B cell (primary cell): ENCODE measurements around the gene AP5M1. TPM values are rescaled to one million over a fixed set of nuclear protein-coding genes. Genes with fewer than 3 reads are reported as not detected.

Source experiments
- ATAC-seq: fragments of 200-7000 bp; cut with Tn5 transposase; one replicate; pipeline ENCODE4 v1.10.0; 2021; ENCODE audit warnings: low read depth, mild to moderate bottlenecking, moderate number of reproducible peaks, moderate library complexity
- CTCF ChIA-PET: fragments of 350-600 bp; sonication (Branson Sonifier 250); formaldehyde crosslinking; loops from one replicate; lab custom pipeline; 2021; ENCODE audit warnings: antibody characterized with exemption, inconsistent platforms; lab: Charles Lee
- POLR2A ChIA-PET: fragments of 350-600 bp; sonication (Branson Sonifier 250); formaldehyde crosslinking; loops from one replicate; lab custom pipeline; 2021; ENCODE audit warnings: antibody characterized with exemption; lab: Charles Lee
- DNase-seq: peaks from one replicate; pipeline ENCODE4 v3.0.0; 2013
- H2AFZ ChIP-seq: 2 replicates; pipeline ENCODE4 v1.6.1; 2012; ENCODE audit warnings: mild to moderate bottlenecking, low read depth, low read length; ENCODE audit not compliant: insufficient read depth, poor library complexity, severe bottlenecking
- H3K27ac ChIP-seq, 2 donors: 1 replicate in 1 of 2; 2 replicates in 1 of 2; pipeline ENCODE4 v1.5.1; 2012 to 2013; ENCODE audit warnings: low read length in 2 of 2, mild to moderate bottlenecking in 2 of 2, moderate library complexity in 1 of 2
- H3K27me3 ChIP-seq, 4 experiments: fragments of 200-600 bp in 1 of 4; sonication (generic) in 1 of 4; replicated peaks in 1 of 4; 1 replicate in 2 of 4; 2 replicates in 2 of 4; pipeline versions ENCODE4 v1.6.1 to v1.7.0; 2013 to 2016; ENCODE audit warnings: low read length in 3 of 4, mild to moderate bottlenecking in 2 of 4, mixed read lengths in 1 of 4, moderate library complexity in 1 of 4; ENCODE audit not compliant: insufficient read depth in 4 of 4, control insufficient read depth in 3 of 4; ENCODE audit errors: control extremely low read depth in 1 of 4
- H3K36me3 ChIP-seq, 2 experiments: replicated peaks in 1 of 2; 1 replicate in 1 of 2; 2 replicates in 1 of 2; pipeline versions ENCODE4 v1.6.1 to v1.7.1; 2013; ENCODE audit warnings: low read length in 1 of 2; ENCODE audit not compliant: insufficient read depth in 2 of 2, control insufficient read depth in 1 of 2; ENCODE audit errors: control extremely low read depth in 1 of 2, extremely low read depth in 1 of 2
- H3K4me1 ChIP-seq, 2 donors: fragments of 200-600 bp in 1 of 2; sonication (generic) in 1 of 2; 1 replicate in 1 of 2; 2 replicates in 1 of 2; pipeline versions ENCODE4 v1.5.1 to v1.6.1; 2013 to 2017; ENCODE audit warnings: low read length in 2 of 2; ENCODE audit not compliant: control insufficient read depth in 2 of 2, insufficient read depth in 2 of 2
- H3K4me2 ChIP-seq: replicated peaks from 2 replicates; pipeline ENCODE3; 2012; ENCODE audit warnings: mild to moderate bottlenecking, low read depth, low read length; ENCODE audit not compliant: poor library complexity, severe bottlenecking
- H3K4me3 ChIP-seq, 5 experiments: fragments of 200-600 bp in 1 of 5; sonication (generic) in 1 of 5; 1 replicate in 3 of 5; 2 replicates in 2 of 5; pipeline versions ENCODE4 v1.5.1 to v1.7.0; 2011 to 2016; ENCODE audit warnings: low read length in 4 of 5, mild to moderate bottlenecking in 4 of 5, low read depth in 2 of 5, control low read depth in 1 of 5, moderate library complexity in 1 of 5; ENCODE audit not compliant: insufficient read depth in 1 of 5; ENCODE audit errors: control extremely low read depth in 1 of 5, extremely low read depth in 1 of 5
- H3K79me2 ChIP-seq: fragments of 200-600 bp; sonication (generic); one replicate; pipeline ENCODE4 v1.6.0; 2016; ENCODE audit warnings: low read length; ENCODE audit not compliant: control insufficient read depth, insufficient read depth
- H3K9ac ChIP-seq: fragments of 200-600 bp; sonication (generic); 2 replicates; pipeline ENCODE4 v1.6.1; 2017; ENCODE audit warnings: mild to moderate bottlenecking, low read length, moderate library complexity
- H3K9me3 ChIP-seq, 3 donors: one replicate each; pipeline versions ENCODE4 v1.6.1 to v1.7.1; 2013; ENCODE audit warnings: low read length in 2 of 3; ENCODE audit not compliant: control insufficient read depth in 2 of 3, insufficient read depth in 1 of 3; ENCODE audit errors: control extremely low read depth in 1 of 3
- H4K20me1 ChIP-seq: 2 replicates; pipeline ENCODE4 v1.6.0; 2012; ENCODE audit warnings: mild to moderate bottlenecking, low read length; ENCODE audit not compliant: insufficient read depth, control insufficient read depth, poor library complexity, severe bottlenecking
- H3K27ac Mint-ChIP-seq: one replicate; pipeline ENCODE4 v1.8.0; 2021; ENCODE audit warnings: mixed read lengths
- H3K27me3 Mint-ChIP-seq: one replicate; pipeline ENCODE4 v1.8.0; 2021; ENCODE audit warnings: mixed read lengths
- H3K4me1 Mint-ChIP-seq: one replicate; pipeline ENCODE4 v1.8.0; 2021; ENCODE audit warnings: mixed read lengths
- H3K4me3 Mint-ChIP-seq: one replicate; pipeline ENCODE4 v1.8.0; 2021; ENCODE audit warnings: mixed read lengths
- H3K9me3 Mint-ChIP-seq: one replicate; pipeline ENCODE4 v1.8.0; 2022; ENCODE audit warnings: mixed read lengths; ENCODE audit not compliant: insufficient read depth
- EZH2 ChIP-seq: IDR thresholded peaks from 2 replicates; pipeline ENCODE4 v1.6.1; 2012; ENCODE audit warnings: borderline replicate concordance, low read depth, mild to moderate bottlenecking, moderate library complexity, low read length; ENCODE audit not compliant: insufficient read depth, poor library complexity, severe bottlenecking
- WGBS: methylation state at CpG from one replicate; pipeline ENCODE4 v1.1.5; 2013; ENCODE audit warnings: missing lambda C conversion rate; ENCODE audit not compliant: insufficient coverage; 5-methylcytosine and 5-hydroxymethylcytosine counted together
- intact Hi-C: fragments of 100-400 bp; cut with micrococcal nuclease; formaldehyde crosslinking; loops from one replicate; pipeline ENCODE4 v1.10.0; 2022
- polyA plus RNA-seq: library from polyadenylated mRNA; depleted of rRNA; stranded (reverse); fragments of >200 nt; gene quantifications from 2 replicates; pipeline ENCODE4 v1.2.3, GENCODE V29; 2012
- total RNA-seq, 2 donors: library from RNA; stranded (reverse); fragments of 120-200 nt in 1 of 2; gene quantifications; 1 replicate in 1 of 2; 2 replicates in 1 of 2; pipeline versions ENCODE4 v1.2.3 to v1.2.4, GENCODE V29; 2013 to 2022
- TF ChIP-seq, protein P1 (sequence below): fragments of 200-600 bp; IDR thresholded peaks from one replicate; pipeline ENCODE4 v1.8.0; 2022; ENCODE audit warnings: antibody characterized with exemption, mild to moderate bottlenecking

The AP5M1 gene
- total and polyA plus RNA-seq, 2 donors (not counting 1 experiment from before 2014, with no cell fraction given): 14.5 to 53.6 TPM

DNA sequence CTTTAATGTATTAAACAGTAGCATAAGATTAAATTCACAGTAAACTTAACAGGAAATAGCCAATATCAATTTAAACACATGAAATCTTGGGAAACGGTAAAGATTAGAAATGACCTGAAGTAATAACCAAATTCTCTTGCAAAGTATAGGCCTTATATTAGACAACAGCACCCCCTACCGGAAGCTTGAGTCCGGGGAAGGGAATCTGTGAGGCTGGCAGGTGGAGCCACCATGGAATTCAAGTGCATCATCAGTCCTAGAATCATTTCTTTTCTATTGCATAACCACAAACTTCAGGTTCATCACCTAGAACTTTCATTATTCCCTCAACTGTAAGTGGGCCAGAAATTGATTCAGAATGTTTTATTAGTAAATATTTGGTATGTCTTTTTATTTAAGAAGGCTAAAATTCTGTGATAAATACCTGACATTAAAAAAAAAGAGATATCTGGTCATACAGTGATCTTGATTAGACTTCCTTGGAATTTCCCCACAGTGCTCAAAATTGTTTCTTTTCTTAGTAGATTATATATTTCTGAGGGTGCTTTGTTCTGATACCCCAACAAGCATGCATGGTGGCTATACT, 48.6 kb downstream of the AP5M1 start:
- ChIA-PET POLR2A (no interaction called here), CTCF (interaction anchor here (0.5 to 4.9 kb wide), 11 partner anchors 12 to 1871 kb away, joined by 3 to 91 read pairs (median 3); partner anchors contain the start of genes AP5M1 and EXOC5)
- Mint-ChIP-seq H3K9me3 (peaks cover 4% of the 10 kb centered on the region), H3K4me1 (peaks cover 3% of the 10 kb centered on the region), H3K4me3 (no peak overlapping the region), H3K27ac (no peak overlapping the region), H3K27me3 (peaks cover 13% of the 10 kb centered on the region)
- Histone ChIP-seq H3K27ac (no peak overlapping the region), H3K27me3 (peaks cover 0 to 12% (median 2%) of the 10 kb centered on the region in 4 experiments), H3K36me3 (no peaks in the 10 kb centered on the region), H3K4me3 (no peak overlapping the region), H3K79me2 (no peaks in the 10 kb centered on the region), H3K9ac (no peak overlapping the region), H2AFZ (no peak overlapping the region), H3K4me1 (no peaks in the 10 kb centered on the region), H4K20me1 (no peaks in the 10 kb centered on the region), H3K4me2 (no peak overlapping the region), H3K9me3 (peaks cover 0 to 4% (median 0%) of the 10 kb centered on the region in 3 donors)
- DNase-seq: peak; percentile 78
- WGBS: no CpG with 5 or more reads among the region's 3 CpGs
- peak; percentile 36 for ATAC-seq
- intact Hi-C loops: loop anchor here (1.0 to 5.0 kb wide), 2 partner anchors 657 to 1870 kb away; no protein-coding TSS in a partner anchor
- TF ChIP-seq, protein P1, sequence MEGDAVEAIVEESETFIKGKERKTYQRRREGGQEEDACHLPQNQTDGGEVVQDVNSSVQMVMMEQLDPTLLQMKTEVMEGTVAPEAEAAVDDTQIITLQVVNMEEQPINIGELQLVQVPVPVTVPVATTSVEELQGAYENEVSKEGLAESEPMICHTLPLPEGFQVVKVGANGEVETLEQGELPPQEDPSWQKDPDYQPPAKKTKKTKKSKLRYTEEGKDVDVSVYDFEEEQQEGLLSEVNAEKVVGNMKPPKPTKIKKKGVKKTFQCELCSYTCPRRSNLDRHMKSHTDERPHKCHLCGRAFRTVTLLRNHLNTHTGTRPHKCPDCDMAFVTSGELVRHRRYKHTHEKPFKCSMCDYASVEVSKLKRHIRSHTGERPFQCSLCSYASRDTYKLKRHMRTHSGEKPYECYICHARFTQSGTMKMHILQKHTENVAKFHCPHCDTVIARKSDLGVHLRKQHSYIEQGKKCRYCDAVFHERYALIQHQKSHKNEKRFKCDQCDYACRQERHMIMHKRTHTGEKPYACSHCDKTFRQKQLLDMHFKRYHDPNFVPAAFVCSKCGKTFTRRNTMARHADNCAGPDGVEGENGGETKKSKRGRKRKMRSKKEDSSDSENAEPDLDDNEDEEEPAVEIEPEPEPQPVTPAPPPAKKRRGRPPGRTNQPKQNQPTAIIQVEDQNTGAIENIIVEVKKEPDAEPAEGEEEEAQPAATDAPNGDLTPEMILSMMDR: peak; percentile 96
- no peak for TF ChIP-seq EZH2

DNA sequence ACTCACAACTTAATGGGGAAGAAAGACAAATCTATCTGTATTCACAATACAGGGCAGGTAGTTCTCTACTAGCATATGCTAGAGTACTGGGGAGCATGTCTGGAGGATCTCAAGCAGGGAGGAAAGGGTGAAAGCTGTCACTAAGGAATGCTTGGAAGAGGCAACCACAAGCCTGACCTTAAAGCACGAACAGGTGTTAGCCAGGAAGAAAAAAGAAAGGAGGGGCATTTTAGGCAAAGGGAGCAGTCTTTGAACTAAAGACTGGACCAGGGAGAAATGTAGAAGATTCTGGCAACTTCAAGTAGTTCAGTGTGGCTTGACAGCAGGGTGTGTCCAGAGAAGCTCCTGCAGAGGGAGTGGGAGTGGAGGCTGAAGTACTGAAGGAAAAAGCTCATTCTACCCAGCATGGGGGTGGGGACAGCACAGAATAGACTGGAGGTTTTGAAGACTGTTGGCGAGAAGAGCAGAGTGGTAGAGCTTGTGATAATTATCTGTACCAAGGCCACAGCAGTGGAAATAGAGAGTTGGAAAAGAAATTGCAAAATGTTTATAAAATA, 50.9 kb downstream of the AP5M1 start:
- H3K4me2 ChIP-seq: no peak overlapping the region
- H3K9me3 ChIP-seq: no peaks in the 10 kb centered on the region
- ATAC-seq (no peak), DNase-seq (no peak)
- Mint-ChIP-seq H3K27ac (no peak overlapping the region), H3K4me3 (no peak overlapping the region), H3K4me1 (no peaks in the 10 kb centered on the region), H3K9me3 (no peaks in the 10 kb centered on the region), H3K27me3 (peaks cover 20% of the 10 kb centered on the region)
- H3K27ac ChIP-seq: no peak overlapping the region
- H2AFZ ChIP-seq: no peak overlapping the region
- no peaks in the 10 kb centered on the region for H3K4me1 ChIP-seq
- no peaks in the 10 kb centered on the region for H3K79me2 ChIP-seq
- 83% methylated on average over 2 of the region's 2 CpGs for WGBS
- H3K4me3 ChIP-seq: no peak overlapping the region
- intact Hi-C loops: loop anchor here (5.0 kb wide), 1 partner anchor 1872 kb away; no protein-coding TSS in a partner anchor
- POLR2A ChIA-PET: no interaction called here
- no peak for TF ChIP-seq EZH2
- TF ChIP-seq, protein P1: no peak
- no peaks in the 10 kb centered on the region for H4K20me1 ChIP-seq
- no peaks in the 10 kb centered on the region for H3K36me3 ChIP-seq
- CTCF ChIA-PET: interaction anchor here (0.8 to 1.1 kb wide), 2 partner anchors 660 to 830 kb away, joined by 3 read pairs; no protein-coding TSS in a partner anchor
- H3K9ac ChIP-seq: no peak overlapping the region
- peaks cover 0 to 10% (median 2%) of the 10 kb centered on the region in 4 experiments for H3K27me3 ChIP-seq
